ENCODE measurements around the gene NUDT4. TPM values are rescaled to one million over a fixed set of nuclear protein-coding genes. Genes with fewer than 3 reads are reported as not detected.

The NUDT4 gene
- total and polyA plus RNA-seq, 2 of the 13 experiments (the other 11 are each of a cell fraction or from before 2014, with no cell fraction given): 37.3 to 70.1 TPM

- TF ChIP-seq ZNF431 (CRISPR knock-in tag; IDR thresholded peaks at IDR 0.05; ENCODE audit: borderline replicate concordance, low read depth) (no peak), KLF13 (CRISPR knock-in tag; IDR thresholded peaks at IDR 0.05) (no peak)
Measured at GRCh38 chr12:93361151-93361919, 16.4 kb upstream of the NUDT4 start (continued).

- ChIA-PET POLR2A (no interaction called here), CTCF (ENCODE audit: low intra/inter-chr PET ratio, low total read pairs) (no interaction called here)
- no peak for ATAC-seq
- FAIRE-seq: no peak
- H3K9me3 ChIP-seq (ENCODE audit: low read length): no peaks in the 10 kb centered on the region
- in situ Hi-C loops (cut with HindIII; ENCODE audit: extremely low pct_ligation_motif_present, low pct_unique_long_range_greater_than_20kb): no loop called here
- no peak overlapping the region for H3K4me2 ChIP-seq (ENCODE audit: low read depth, low read length)
- H3K9ac ChIP-seq (ENCODE audit: insufficient read depth, low read depth, low read length): no peak overlapping the region
- no peak for DNase-seq (ENCODE audit: low spot score)
- H3K79me2 ChIP-seq (ENCODE audit: insufficient read depth, low read length): no peaks in the 10 kb centered on the region
- no peaks in the 10 kb centered on the region for H3K27me3 ChIP-seq (ENCODE audit: control insufficient read depth in 1 of 2, insufficient read depth in 2 of 2, low read length in 2 of 2)
- no peaks in the 10 kb centered on the region for H3K36me3 ChIP-seq (replicated peaks in 1 of 2; ENCODE audit: control insufficient read depth in 1 of 2, insufficient read depth in 2 of 2, low read length in 2 of 2)
- intact Hi-C loops (cut with micrococcal nuclease; ENCODE audit: unreplicated experiment): no loop called here
- H3K27ac ChIP-seq (ENCODE audit: extremely low read length, insufficient read depth, low read length): no peak overlapping the region
- H3K4me3 ChIP-seq (replicated peaks in 1 of 3; ENCODE audit: insufficient read depth in 1 of 3, low read depth in 2 of 3, low read length in 3 of 3): no peak overlapping the region
- BruUV-seq (replicated peaks): no TSS peak
- no peaks in the 10 kb centered on the region for H3K4me1 ChIP-seq (ENCODE audit: insufficient read depth, low read length)
- no peaks in the 10 kb centered on the region for H4K20me1 ChIP-seq (ENCODE audit: insufficient read depth, low read length)
- no peak overlapping the region for H2AFZ ChIP-seq (ENCODE audit: low read length)
- TF ChIP-seq NR2C2 (CRISPR knock-in tag; IDR thresholded peaks at IDR 0.05; ENCODE audit: borderline replicate concordance): no peak
- no peak for TF ChIP-seq PREB (CRISPR knock-in tag; IDR thresholded peaks at IDR 0.05)
- TF ChIP-seq MAZ (IDR thresholded peaks at IDR 0.05; ENCODE audit: borderline replicate concordance, low read depth, low read length): no peak
- TF ChIP-seq MAZ (CRISPR knock-in tag; IDR thresholded peaks at IDR 0.05; ENCODE audit: low read depth): no peak
- TF ChIP-seq JARID2 (CRISPR knock-in tag; IDR thresholded peaks at IDR 0.05; ENCODE audit: insufficient replicate concordance): no peak
- no peak for TF ChIP-seq HOXA7 (CRISPR knock-in tag; IDR thresholded peaks at IDR 0.05)
- TF ChIP-seq ZNF704 (CRISPR knock-in tag; IDR thresholded peaks at IDR 0.05; ENCODE audit: borderline replicate concordance): no peak
- no peak for TF ChIP-seq ARID4A (CRISPR knock-in tag; IDR thresholded peaks at IDR 0.05; ENCODE audit: borderline replicate concordance)
- no peak for TF ChIP-seq ZNF850 (CRISPR knock-in tag; conservative IDR thresholded peaks at IDR 0.05)
- no peak for TF ChIP-seq RELA (CRISPR knock-in tag; IDR thresholded peaks at IDR 0.05)
- TF ChIP-seq HNRNPL (IDR thresholded peaks at IDR 0.05; ENCODE audit: low read depth, low read length): no peak
- no peak for TF ChIP-seq SP1 (IDR thresholded peaks at IDR 0.05)
- TF ChIP-seq SP1 (CRISPR knock-in tag; IDR thresholded peaks at IDR 0.05): no peak
- WGBS (ENCODE audit: low lambda C conversion rate): 82% methylated on average over 3 of the region's 3 CpGs
Measured at GRCh38 chr12:93363841-93364297, 13.9 kb upstream of the NUDT4 start.

Measured in HepG2 (cell line).